H1 (cell line): ENCODE measurements around the gene GRIK1. TPM values are rescaled to one million over a fixed set of nuclear protein-coding genes. Genes with fewer than 3 reads are reported as not detected.

Source experiments
- CTCF ChIA-PET: fragments of 300-600 bp; sonication (Branson Sonifier 250); formaldehyde crosslinking; loops from one replicate; lab custom pipeline; 2021; ENCODE audit not compliant: partially characterized antibody; lab: Charles Lee
- POLR2A ChIA-PET: fragments of 300-600 bp; sonication (Branson Sonifier 250); formaldehyde crosslinking; loops from one replicate; lab custom pipeline; 2021; ENCODE audit warnings: inconsistent platforms; ENCODE audit not compliant: partially characterized antibody; lab: Charles Lee
- DNase-seq, 2 experiments: peaks; one replicate each; pipeline versions ENCODE4 v3.0.0 to v3.0.0-alpha.2; 2010 to 2022; ENCODE audit warnings: low spot score in 2 of 2, low read depth in 1 of 2, mixed read lengths in 1 of 2
- FAIRE-seq: peaks from 2 replicates; lab custom pipeline; 2011; peaks lifted over from hg19 to GRCh38; lab: Jason Lieb, UNC
- H2AFZ ChIP-seq: 2 replicates; pipeline ENCODE4 v1.8.1; 2012; ENCODE audit warnings: low read length, inconsistent platforms
- H2AK5ac ChIP-seq: 2 replicates; pipeline ENCODE4 v1.6.1; 2013; ENCODE audit warnings: low read depth, low read length
- H2BK120ac ChIP-seq: replicated peaks from 2 replicates; pipeline ENCODE3; 2013; ENCODE audit warnings: low read depth, low read length, inconsistent platforms
- H2BK12ac ChIP-seq: 2 replicates; pipeline ENCODE4 v1.6.1; 2013; ENCODE audit warnings: low read depth, low read length
- H2BK15ac ChIP-seq: 2 replicates; pipeline ENCODE4 v1.6.1; 2013; ENCODE audit warnings: low read length
- H2BK20ac ChIP-seq: 2 replicates; pipeline ENCODE4 v1.6.1; 2013; ENCODE audit warnings: low read length
- H2BK5ac ChIP-seq: 2 replicates; pipeline ENCODE4 v1.6.1; 2013; ENCODE audit warnings: low read depth, low read length
- H3K14ac ChIP-seq: 2 replicates; pipeline ENCODE4 v1.6.1; 2013; ENCODE audit warnings: inconsistent platforms; ENCODE audit not compliant: insufficient read length
- H3K18ac ChIP-seq: 2 replicates; pipeline ENCODE4 v1.6.1; 2013; ENCODE audit warnings: low read length; ENCODE audit errors: extremely low read depth
- H3K23ac ChIP-seq: 2 replicates; pipeline ENCODE4 v1.6.1; 2013; ENCODE audit warnings: inconsistent platforms; ENCODE audit not compliant: insufficient read length
- H3K23me2 ChIP-seq: 2 replicates; pipeline ENCODE4 v1.6.1; 2013; ENCODE audit warnings: low read depth, low read length
- H3K27ac ChIP-seq: 2 replicates; pipeline ENCODE4 v1.6.1; 2011; ENCODE audit warnings: low read depth, low read length, inconsistent platforms
- H3K27me3 ChIP-seq, 4 experiments: replicated peaks in 1 of 4; 1 replicate in 1 of 4; 2 replicates in 3 of 4; pipeline versions ENCODE4 v1.6.1 to v1.8.1; 2011 to 2013; ENCODE audit warnings: low read length in 3 of 4, mild to moderate bottlenecking in 3 of 4, inconsistent platforms in 2 of 4, mixed read lengths in 2 of 4, moderate library complexity in 1 of 4; ENCODE audit not compliant: control insufficient read depth in 3 of 4, insufficient read depth in 3 of 4; ENCODE audit errors: extremely low read depth in 1 of 4
- H3K36me3 ChIP-seq, 4 experiments: 2 replicates each; pipeline versions ENCODE4 v1.6.1 to v1.8.1; 2011 to 2013; ENCODE audit warnings: mild to moderate bottlenecking in 4 of 4, low read length in 3 of 4, moderate library complexity in 2 of 4, control low read depth in 1 of 4, inconsistent platforms in 1 of 4; ENCODE audit not compliant: insufficient read depth in 4 of 4, control insufficient read depth in 2 of 4
- H3K4ac ChIP-seq: replicated peaks from 2 replicates; pipeline ENCODE3; 2013; ENCODE audit warnings: low read length, low read depth, mixed read lengths, inconsistent platforms; ENCODE audit not compliant: insufficient read length
- H3K4me1 ChIP-seq, 4 experiments: replicated peaks in 1 of 4; 1 replicate in 1 of 4; 2 replicates in 3 of 4; pipeline versions ENCODE4 v1.6.1 to v1.8.1; 2011 to 2013; ENCODE audit warnings: low read length in 3 of 4, inconsistent platforms in 2 of 4, mixed read lengths in 1 of 4; ENCODE audit not compliant: insufficient read depth in 4 of 4, control insufficient read depth in 3 of 4
- H3K4me2 ChIP-seq, 2 experiments: 2 replicates each; pipeline versions ENCODE4 v1.6.1 to v1.8.1; 2011 to 2013; ENCODE audit warnings: low read depth in 2 of 2, low read length in 2 of 2, control low read depth in 1 of 2, inconsistent platforms in 1 of 2, mild to moderate bottlenecking in 1 of 2; ENCODE audit not compliant: insufficient read depth in 1 of 2
- H3K4me3 ChIP-seq, 4 experiments: fragments of 200-600, 300-600 bp in 1 of 4; sonication (generic), shearing (Covaris generic), sonication (Bioruptor Twin) in 1 of 4; 2 replicates each; pipeline versions ENCODE4 v1.5.1 to v1.8.1; 2011 to 2016; ENCODE audit warnings: low read length in 4 of 4, low read depth in 3 of 4, control low read depth in 2 of 4, inconsistent platforms in 2 of 4, mild to moderate bottlenecking in 2 of 4, mixed read lengths in 1 of 4, moderate library complexity in 1 of 4; ENCODE audit not compliant: insufficient read depth in 2 of 4; ENCODE audit errors: extremely low read depth in 1 of 4
- H3K56ac ChIP-seq: replicated peaks from 2 replicates; pipeline ENCODE3; 2013; ENCODE audit warnings: low read depth, mild to moderate bottlenecking, mixed read lengths, low read length, inconsistent platforms; ENCODE audit not compliant: insufficient read length
- H3K79me1 ChIP-seq: 2 replicates; pipeline ENCODE4 v1.6.1; 2013; ENCODE audit warnings: low read depth, low read length, control low read depth
- H3K79me2 ChIP-seq, 2 experiments: 2 replicates each; pipeline versions ENCODE4 v1.6.1 to v1.8.1; 2012 to 2013; ENCODE audit warnings: low read length in 2 of 2, mild to moderate bottlenecking in 2 of 2, inconsistent platforms in 1 of 2; ENCODE audit not compliant: insufficient read depth in 2 of 2, control insufficient read depth in 1 of 2
- H3K9ac ChIP-seq, 4 experiments: replicated peaks in 1 of 4; 1 replicate in 1 of 4; 2 replicates in 3 of 4; pipeline versions ENCODE4 v1.6.1 to v1.8.1; 2011 to 2013; ENCODE audit warnings: low read depth in 3 of 4, low read length in 3 of 4, control low read depth in 2 of 4, mild to moderate bottlenecking in 2 of 4, moderate library complexity in 2 of 4, inconsistent platforms in 1 of 4; ENCODE audit errors: extremely low read depth in 1 of 4
- H3K9me3 ChIP-seq, 2 experiments: 2 replicates each; pipeline versions ENCODE4 v1.6.1 to v1.8.1; 2012 to 2013; ENCODE audit warnings: mild to moderate bottlenecking in 2 of 2, moderate library complexity in 2 of 2, control low read depth in 1 of 2, inconsistent platforms in 1 of 2, low read depth in 1 of 2, low read length in 1 of 2, mixed read lengths in 1 of 2; ENCODE audit not compliant: insufficient read depth in 2 of 2
- H4K20me1 ChIP-seq, 2 experiments: replicated peaks in 1 of 2; 2 replicates each; pipeline versions ENCODE3 to v1.8.1; 2011 to 2013; ENCODE audit warnings: inconsistent platforms in 2 of 2, low read length in 2 of 2, mild to moderate bottlenecking in 1 of 2; ENCODE audit not compliant: insufficient read depth in 2 of 2, control insufficient read depth in 1 of 2
- H4K5ac ChIP-seq: 2 replicates; pipeline ENCODE4 v1.6.1; 2013; ENCODE audit warnings: low read length, low read depth, mixed read lengths, inconsistent platforms; ENCODE audit not compliant: insufficient read length
- H4K8ac ChIP-seq: 2 replicates; pipeline ENCODE4 v1.8.0; 2013; ENCODE audit warnings: mild to moderate bottlenecking, moderate library complexity, low read length, inconsistent platforms; ENCODE audit not compliant: insufficient read depth; ENCODE audit errors: extremely low read depth
- H4K91ac ChIP-seq: replicated peaks from 2 replicates; pipeline ENCODE3; 2013; ENCODE audit warnings: low read length, mixed read lengths, inconsistent platforms; ENCODE audit not compliant: insufficient read length
- CREB1 ChIP-seq: IDR thresholded peaks from 2 replicates; pipeline ENCODE4 v1.6.1; 2012; ENCODE audit warnings: inconsistent platforms
- E2F6 ChIP-seq: IDR thresholded peaks from 2 replicates; pipeline ENCODE4 v1.6.1; 2012; ENCODE audit warnings: inconsistent platforms
- GABPA ChIP-seq: IDR thresholded peaks from 2 replicates; pipeline ENCODE4 v1.6.1; 2011; ENCODE audit warnings: mild to moderate bottlenecking, low read length, moderate library complexity, borderline replicate concordance; ENCODE audit not compliant: insufficient read depth
- NRF1 ChIP-seq: IDR thresholded peaks from 2 replicates; pipeline ENCODE4 v1.6.1; 2011; ENCODE audit warnings: mild to moderate bottlenecking, low read depth, low read length, improper control_type of control experiment
- POU5F1 ChIP-seq: IDR thresholded peaks from 2 replicates; pipeline ENCODE4 v1.6.1; 2011; ENCODE audit warnings: low read depth, mild to moderate bottlenecking, low read length, moderate library complexity
- SP4 ChIP-seq: IDR thresholded peaks from 2 replicates; pipeline ENCODE4 v1.6.1; 2012; ENCODE audit warnings: low read length, inconsistent platforms
- TBP ChIP-seq: IDR thresholded peaks from 2 replicates; pipeline ENCODE4 v1.6.1; 2011; ENCODE audit warnings: low read depth, low read length, improper control_type of control experiment
- WGBS, 2 experiments: shearing (Covaris generic) in 1 of 2; methylation state at CpG; one replicate each; pipeline versions ENCODE4 v1.1.6 to v1.1.7; 2013 to 2015; ENCODE audit warnings: low lambda C conversion rate in 2 of 2, mixed read lengths in 2 of 2, inconsistent platforms in 1 of 2, low coverage in 1 of 2, missing lambda C conversion rate in 1 of 2; ENCODE audit not compliant: insufficient replicate concordance in 2 of 2, insufficient coverage in 1 of 2, insufficient read length in 1 of 2; ENCODE audit errors: extremely low coverage in 1 of 2, missing lambda C conversion rate in 1 of 2; 5-methylcytosine and 5-hydroxymethylcytosine counted together
- polyA plus RNA-seq, 7 experiments: library from polyadenylated mRNA; depleted of rRNA in 3 of 7; stranded (reverse) in 5 of 7; unstranded in 2 of 7; fragments of >200 nt in 5 of 7; fragments of 200-250 nt in 2 of 7; gene quantifications; 1 replicate in 5 of 7; 2 replicates in 1 of 7; 4 replicates in 1 of 7; pipeline versions ENCODE4 v1.2.1 to v1.2.3, GENCODE V29; 2011 to 2013; ENCODE audit warnings: missing spikeins in 2 of 7, mixed read lengths in 2 of 7
- total RNA-seq: library from RNA; stranded (reverse); fragmentation: NEBNext Ultra II Directional; extraction: Animal tissue kit (Norgen Biotek cat#: 25700); gene quantifications from 2 replicates; pipeline ENCODE4 v1.2.1, GENCODE V29; 2021

GRIK1 gene
- total and polyA plus RNA-seq, 2 of the 8 experiments (the other 6 are each of a cell fraction or from before 2014, with no cell fraction given), result 0.11 to 0.32 TPM

GRCh38 chr21:29616209-29616751 is 323.5 kb downstream of the GRIK1 start:
- Histone ChIP-seq H4K20me1 (no peaks in the 10 kb centered on the region), H3K9me3 (no peaks in the 10 kb centered on the region), H4K91ac (no peak overlapping the region), H2BK15ac (no peak overlapping the region), H3K18ac (no peak overlapping the region), H3K27me3 (no peaks in the 10 kb centered on the region), H3K14ac (no peak overlapping the region), H2BK12ac (no peak overlapping the region), H3K79me1 (no peaks in the 10 kb centered on the region), H3K4ac (no peak overlapping the region), H2BK5ac (no peak overlapping the region), H2BK120ac (no peak overlapping the region), H2AFZ (no peak overlapping the region), H3K4me2 (peak overlapping the region; percentile 5 to 12; a peak in 2 of 4 replicates), H4K8ac (no peak overlapping the region), H3K79me2 (no peaks in the 10 kb centered on the region), H3K36me3 (no peaks in the 10 kb centered on the region), H4K5ac (no peak overlapping the region), H3K4me1 (peaks cover 2 to 6% (median 5%) of the 10 kb centered on the region in 4 experiments; a peak in 5 of 7 replicates), H2AK5ac (no peak overlapping the region), H3K9ac (no peak overlapping the region), H3K56ac (no peak overlapping the region), H3K23ac (no peak overlapping the region), H2BK20ac (no peak overlapping the region), H3K4me3 (no peak overlapping the region), H3K27ac (no peak overlapping the region), H3K23me2 (no peaks in the 10 kb centered on the region)
- DNase-seq, result no peak
- CTCF ChIA-PET, result no interaction called here
- TF ChIP-seq GABPA (no peak), TBP (no peak), CREB1 (no peak), SP4 (no peak), POU5F1 (no peak), E2F6 (no peak), NRF1 (no peak)
- WGBS, 2 experiments, result 56% methylated on average over 6 of the region's 6 CpGs; no CpG with 5 or more reads in 1 of the 2 experiments
- no peak for FAIRE-seq
- POLR2A ChIA-PET, result no interaction called here
